H1 (cell line): ENCODE results near the gene VARS2.

ENCODE experiments used
- POLR2A ChIP-seq, 2 experiments: IDR thresholded peaks; 1 replicate in 1 of 2; 2 replicates in 1 of 2; pipeline ENCODE4 v1.6.1; 2011; ENCODE audit warnings: low read depth in 2 of 2, low read length in 2 of 2, mild to moderate bottlenecking in 2 of 2; ENCODE audit errors: control extremely low read depth in 1 of 2
- RXRA ChIP-seq: IDR thresholded peaks from 2 replicates; pipeline ENCODE4 v1.6.1; 2011; ENCODE audit warnings: low read depth, mild to moderate bottlenecking, low read length, moderate library complexity; ENCODE audit not compliant: insufficient read depth
- SIX5 ChIP-seq: IDR thresholded peaks from 2 replicates; pipeline ENCODE4 v1.6.1; 2011; ENCODE audit warnings: mild to moderate bottlenecking, low read depth, low read length
- TF ChIP-seq, protein P1 (sequence below), 3 experiments: IDR thresholded peaks; 1 replicate in 2 of 3; 2 replicates in 1 of 3; pipeline versions ENCODE4 v1.5.1 to v1.6.1; 2011; ENCODE audit warnings: low read length in 3 of 3, mild to moderate bottlenecking in 3 of 3, inconsistent platforms in 2 of 3, low read depth in 1 of 3, moderate library complexity in 1 of 3; ENCODE audit not compliant: insufficient read depth in 1 of 3; ENCODE audit errors: control extremely low read depth in 1 of 3
- TF ChIP-seq, protein P2 (sequence below): IDR thresholded peaks from 2 replicates; pipeline ENCODE4 v1.6.1; 2012; ENCODE audit warnings: low read length, inconsistent platforms

DNA sequence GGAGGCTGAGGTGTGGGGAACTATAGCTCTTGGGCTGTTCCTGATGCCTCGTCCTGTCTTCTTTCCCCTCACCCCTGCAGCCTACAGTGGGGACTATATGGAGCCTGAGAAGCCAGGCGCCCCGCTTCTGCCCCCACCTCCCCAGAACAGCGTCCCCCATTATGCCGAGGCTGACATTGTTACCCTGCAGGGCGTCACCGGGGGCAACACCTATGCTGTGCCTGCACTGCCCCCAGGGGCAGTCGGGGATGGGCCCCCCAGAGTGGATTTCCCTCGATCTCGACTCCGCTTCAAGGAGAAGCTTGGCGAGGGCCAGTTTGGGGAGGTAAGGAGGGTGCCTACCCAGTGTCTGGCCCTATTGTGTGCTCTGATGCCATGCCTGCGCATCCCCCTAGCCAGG lies 17.5 kb upstream of the VARS2 start:
- TF ChIP-seq SIX5 (no peak), POLR2A (IDR thresholded peaks at IDR 0.05; ENCODE audit: control extremely low read depth in 1 of 2, low read depth in 2 of 2, low read length in 2 of 2) (no peak), RXRA (no peak)
- TF ChIP-seq, protein P1, sequence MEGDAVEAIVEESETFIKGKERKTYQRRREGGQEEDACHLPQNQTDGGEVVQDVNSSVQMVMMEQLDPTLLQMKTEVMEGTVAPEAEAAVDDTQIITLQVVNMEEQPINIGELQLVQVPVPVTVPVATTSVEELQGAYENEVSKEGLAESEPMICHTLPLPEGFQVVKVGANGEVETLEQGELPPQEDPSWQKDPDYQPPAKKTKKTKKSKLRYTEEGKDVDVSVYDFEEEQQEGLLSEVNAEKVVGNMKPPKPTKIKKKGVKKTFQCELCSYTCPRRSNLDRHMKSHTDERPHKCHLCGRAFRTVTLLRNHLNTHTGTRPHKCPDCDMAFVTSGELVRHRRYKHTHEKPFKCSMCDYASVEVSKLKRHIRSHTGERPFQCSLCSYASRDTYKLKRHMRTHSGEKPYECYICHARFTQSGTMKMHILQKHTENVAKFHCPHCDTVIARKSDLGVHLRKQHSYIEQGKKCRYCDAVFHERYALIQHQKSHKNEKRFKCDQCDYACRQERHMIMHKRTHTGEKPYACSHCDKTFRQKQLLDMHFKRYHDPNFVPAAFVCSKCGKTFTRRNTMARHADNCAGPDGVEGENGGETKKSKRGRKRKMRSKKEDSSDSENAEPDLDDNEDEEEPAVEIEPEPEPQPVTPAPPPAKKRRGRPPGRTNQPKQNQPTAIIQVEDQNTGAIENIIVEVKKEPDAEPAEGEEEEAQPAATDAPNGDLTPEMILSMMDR (IDR thresholded peaks at IDR 0.05; ENCODE audit: control extremely low read depth in 1 of 3, insufficient read depth in 1 of 3, low read depth in 1 of 3, low read length in 3 of 3), result no peak
- TF ChIP-seq, protein P2, sequence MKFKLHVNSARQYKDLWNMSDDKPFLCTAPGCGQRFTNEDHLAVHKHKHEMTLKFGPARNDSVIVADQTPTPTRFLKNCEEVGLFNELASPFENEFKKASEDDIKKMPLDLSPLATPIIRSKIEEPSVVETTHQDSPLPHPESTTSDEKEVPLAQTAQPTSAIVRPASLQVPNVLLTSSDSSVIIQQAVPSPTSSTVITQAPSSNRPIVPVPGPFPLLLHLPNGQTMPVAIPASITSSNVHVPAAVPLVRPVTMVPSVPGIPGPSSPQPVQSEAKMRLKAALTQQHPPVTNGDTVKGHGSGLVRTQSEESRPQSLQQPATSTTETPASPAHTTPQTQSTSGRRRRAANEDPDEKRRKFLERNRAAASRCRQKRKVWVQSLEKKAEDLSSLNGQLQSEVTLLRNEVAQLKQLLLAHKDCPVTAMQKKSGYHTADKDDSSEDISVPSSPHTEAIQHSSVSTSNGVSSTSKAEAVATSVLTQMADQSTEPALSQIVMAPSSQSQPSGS, result no peak
